Measurements from ENCODE around the gene PFKL.

PFKL gene

DNA sequence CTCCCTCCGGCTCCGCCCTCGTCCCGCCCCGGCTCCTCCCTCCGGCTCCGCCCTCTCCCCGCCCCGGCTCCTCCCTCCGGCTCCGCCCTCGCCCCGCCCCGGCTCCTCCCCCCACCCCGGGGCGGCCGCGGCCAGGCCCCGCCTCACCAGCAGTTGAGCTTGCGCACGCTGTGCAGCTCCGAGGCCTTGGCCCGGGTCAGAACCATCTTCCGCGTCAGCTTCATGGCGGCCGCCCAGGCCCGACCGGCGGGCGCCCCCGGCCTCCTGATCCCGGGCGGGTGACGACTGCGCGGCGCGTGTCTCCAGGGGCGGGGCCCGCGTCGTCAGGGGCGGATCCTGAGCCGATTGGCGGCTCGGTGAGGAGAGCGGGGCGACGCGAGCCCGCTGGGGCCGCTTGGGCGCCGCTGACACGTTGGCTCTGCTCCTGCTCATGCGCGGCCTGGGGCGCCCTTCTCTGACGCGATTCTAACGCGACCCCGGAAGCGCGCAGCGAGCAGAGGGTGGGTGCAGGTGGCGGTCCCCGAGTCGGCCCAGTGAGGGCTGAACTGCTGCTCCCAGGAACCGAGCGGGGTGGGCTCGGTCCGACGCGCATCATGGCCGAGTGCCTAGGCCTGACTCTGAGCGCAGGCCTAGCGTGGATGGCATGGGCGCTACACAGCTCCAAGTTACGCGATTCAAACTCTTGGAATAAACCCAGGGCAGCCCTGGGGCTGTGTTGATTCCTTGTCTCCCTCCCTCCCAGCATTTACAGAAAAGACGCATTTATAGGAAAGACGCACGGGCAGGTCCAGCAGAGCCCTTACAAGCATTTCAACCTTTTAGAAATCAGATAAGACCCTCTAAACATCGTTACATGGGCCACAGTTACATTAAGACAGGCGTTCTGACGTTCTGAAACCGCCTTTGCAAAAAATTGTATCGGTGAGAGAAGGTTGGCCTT lies 39.4 kb downstream of the PFKL start, which contains the start of gene CFAP410:
CFAP410 (minus strand) TSS at position 420 of the 940 bp plus-strand sequence; CDS start at position 224, 196 bp downstream.
- no peak for TF ChIP-seq TAF1 (IDR thresholded peaks at IDR 0.05; ENCODE audit: borderline replicate concordance, insufficient read depth, low read length)
- peak; percentile 93; the same call in 1 of the 2 replicates for TF ChIP-seq SIN3A (IDR thresholded peaks at IDR 0.05; ENCODE audit: borderline replicate concordance, insufficient read depth, low read length)
- TF ChIP-seq, protein P1, sequence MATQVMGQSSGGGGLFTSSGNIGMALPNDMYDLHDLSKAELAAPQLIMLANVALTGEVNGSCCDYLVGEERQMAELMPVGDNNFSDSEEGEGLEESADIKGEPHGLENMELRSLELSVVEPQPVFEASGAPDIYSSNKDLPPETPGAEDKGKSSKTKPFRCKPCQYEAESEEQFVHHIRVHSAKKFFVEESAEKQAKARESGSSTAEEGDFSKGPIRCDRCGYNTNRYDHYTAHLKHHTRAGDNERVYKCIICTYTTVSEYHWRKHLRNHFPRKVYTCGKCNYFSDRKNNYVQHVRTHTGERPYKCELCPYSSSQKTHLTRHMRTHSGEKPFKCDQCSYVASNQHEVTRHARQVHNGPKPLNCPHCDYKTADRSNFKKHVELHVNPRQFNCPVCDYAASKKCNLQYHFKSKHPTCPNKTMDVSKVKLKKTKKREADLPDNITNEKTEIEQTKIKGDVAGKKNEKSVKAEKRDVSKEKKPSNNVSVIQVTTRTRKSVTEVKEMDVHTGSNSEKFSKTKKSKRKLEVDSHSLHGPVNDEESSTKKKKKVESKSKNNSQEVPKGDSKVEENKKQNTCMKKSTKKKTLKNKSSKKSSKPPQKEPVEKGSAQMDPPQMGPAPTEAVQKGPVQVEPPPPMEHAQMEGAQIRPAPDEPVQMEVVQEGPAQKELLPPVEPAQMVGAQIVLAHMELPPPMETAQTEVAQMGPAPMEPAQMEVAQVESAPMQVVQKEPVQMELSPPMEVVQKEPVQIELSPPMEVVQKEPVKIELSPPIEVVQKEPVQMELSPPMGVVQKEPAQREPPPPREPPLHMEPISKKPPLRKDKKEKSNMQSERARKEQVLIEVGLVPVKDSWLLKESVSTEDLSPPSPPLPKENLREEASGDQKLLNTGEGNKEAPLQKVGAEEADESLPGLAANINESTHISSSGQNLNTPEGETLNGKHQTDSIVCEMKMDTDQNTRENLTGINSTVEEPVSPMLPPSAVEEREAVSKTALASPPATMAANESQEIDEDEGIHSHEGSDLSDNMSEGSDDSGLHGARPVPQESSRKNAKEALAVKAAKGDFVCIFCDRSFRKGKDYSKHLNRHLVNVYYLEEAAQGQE (IDR thresholded peaks at IDR 0.05; ENCODE audit: insufficient read depth in 1 of 2, low read depth in 2 of 2, low read length in 2 of 2): peak in 1 of 2 experiments; percentile 58; a peak in 1 of 4 replicates
- TF ChIP-seq POLR2AphosphoS5 (IDR thresholded peaks at IDR 0.05; ENCODE audit: low read depth, low read length): peak; percentile 73
- TF ChIP-seq FOXP2 (optimal IDR thresholded peaks at IDR 0.05; ENCODE audit: borderline replicate concordance, extremely low read depth, extremely low read length, insufficient read depth): no peak

DNA sequence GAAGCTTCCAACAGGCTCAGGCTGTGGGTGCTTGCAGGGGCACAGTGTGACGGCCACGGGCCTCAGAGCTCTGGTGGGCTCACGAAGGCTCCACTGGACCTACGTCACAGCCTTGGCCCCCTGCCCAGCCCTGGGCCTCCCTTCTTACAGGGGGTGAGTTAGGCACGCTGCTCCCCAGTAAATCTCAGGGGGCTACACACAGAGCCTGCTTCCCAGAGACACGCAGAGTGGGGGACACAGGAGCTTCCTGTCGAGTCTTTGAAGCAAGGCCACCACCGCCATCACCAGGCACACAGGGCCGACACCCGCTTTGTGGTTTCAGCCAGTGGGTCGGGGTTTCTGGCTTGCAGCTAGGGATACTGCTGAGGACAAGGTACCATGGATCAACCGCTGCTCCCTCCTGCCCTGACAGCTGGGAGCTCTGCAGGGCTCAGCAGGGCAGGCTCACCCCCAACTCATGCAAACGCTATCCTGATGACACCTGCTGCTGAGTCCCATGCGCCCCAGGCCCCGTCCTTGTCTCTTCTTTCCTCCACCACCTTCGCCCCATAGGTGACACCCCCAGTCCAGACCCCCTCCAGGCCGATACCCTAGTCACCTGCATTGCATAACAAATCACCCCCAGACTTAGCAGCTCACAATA lies 44.8 kb downstream of the PFKL start:
- TF ChIP-seq POLR2AphosphoS5 (IDR thresholded peaks at IDR 0.05; ENCODE audit: low read depth, low read length): no peak
- no peak for TF ChIP-seq FOXP2 (optimal IDR thresholded peaks at IDR 0.05; ENCODE audit: borderline replicate concordance, extremely low read depth, extremely low read length, insufficient read depth)
- TF ChIP-seq TAF1 (IDR thresholded peaks at IDR 0.05; ENCODE audit: borderline replicate concordance, insufficient read depth, low read length): no peak
- TF ChIP-seq SIN3A (IDR thresholded peaks at IDR 0.05; ENCODE audit: borderline replicate concordance, insufficient read depth, low read length): no peak
- TF ChIP-seq, protein P1 (IDR thresholded peaks at IDR 0.05; ENCODE audit: insufficient read depth in 1 of 2, low read depth in 2 of 2, low read length in 2 of 2): no peak

DNA sequence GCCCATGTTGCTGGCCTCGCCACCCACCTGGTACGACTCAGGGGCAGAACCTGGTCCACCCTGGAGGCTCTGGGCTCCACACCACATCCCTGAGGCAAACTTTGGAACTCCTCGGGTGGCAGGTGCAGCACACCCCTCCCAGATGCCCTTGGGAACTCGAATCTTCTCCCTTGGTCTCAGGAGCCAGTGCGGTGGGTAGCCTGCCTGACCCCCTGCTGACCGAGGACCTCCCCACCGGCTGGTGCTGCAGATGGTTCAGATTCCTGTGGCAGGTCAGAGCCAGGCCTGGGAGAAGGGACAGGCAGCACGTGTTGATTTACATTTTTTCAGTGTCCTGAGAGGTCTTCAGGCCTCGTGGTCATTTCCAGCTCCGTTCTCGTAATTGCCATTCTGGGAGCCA lies 45.6 kb downstream of the PFKL start:
- TF ChIP-seq POLR2AphosphoS5 (IDR thresholded peaks at IDR 0.05; ENCODE audit: low read depth, low read length) (no peak), TAF1 (IDR thresholded peaks at IDR 0.05; ENCODE audit: borderline replicate concordance, insufficient read depth, low read length) (no peak), FOXP2 (optimal IDR thresholded peaks at IDR 0.05; ENCODE audit: borderline replicate concordance, extremely low read depth, extremely low read length, insufficient read depth) (no peak), SIN3A (IDR thresholded peaks at IDR 0.05; ENCODE audit: borderline replicate concordance, insufficient read depth, low read length) (no peak)
- TF ChIP-seq, protein P1 (IDR thresholded peaks at IDR 0.05; ENCODE audit: insufficient read depth in 1 of 2, low read depth in 2 of 2, low read length in 2 of 2): no peak

DNA sequence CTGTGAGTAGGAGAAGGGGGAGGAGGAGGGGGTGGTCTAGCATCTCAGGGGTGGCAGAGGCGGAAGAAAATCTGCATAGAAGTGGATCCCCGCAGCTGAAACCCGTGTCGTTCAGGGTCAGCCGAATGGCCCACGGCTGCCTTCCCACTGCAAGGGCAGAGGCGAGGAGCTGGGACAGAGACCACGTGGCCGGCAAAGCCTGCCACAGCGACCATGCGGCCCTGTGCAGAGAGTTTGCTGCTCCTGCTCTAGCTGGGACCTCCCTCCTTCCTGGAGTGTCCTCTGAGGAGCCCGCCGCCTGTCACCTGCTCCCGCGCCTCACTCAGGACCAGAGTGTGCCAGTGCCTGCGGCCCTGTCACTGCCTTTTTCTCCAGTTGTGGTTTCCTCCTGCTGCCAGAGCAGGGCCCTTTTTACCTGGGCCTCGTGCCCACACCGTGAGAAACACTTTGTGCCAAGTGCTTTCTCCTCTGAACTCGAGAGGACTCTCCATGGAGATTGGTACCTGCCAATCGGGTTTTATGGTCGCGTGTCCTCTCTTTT lies 48.1 kb downstream of the PFKL start:
- TF ChIP-seq POLR2AphosphoS5 (IDR thresholded peaks at IDR 0.05; ENCODE audit: low read depth, low read length) (no peak), TAF1 (IDR thresholded peaks at IDR 0.05; ENCODE audit: borderline replicate concordance, insufficient read depth, low read length) (no peak), FOXP2 (optimal IDR thresholded peaks at IDR 0.05; ENCODE audit: borderline replicate concordance, extremely low read depth, extremely low read length, insufficient read depth) (no peak), SIN3A (IDR thresholded peaks at IDR 0.05; ENCODE audit: borderline replicate concordance, insufficient read depth, low read length) (no peak)
- TF ChIP-seq, protein P1 (IDR thresholded peaks at IDR 0.05; ENCODE audit: insufficient read depth in 1 of 2, low read depth in 2 of 2, low read length in 2 of 2): no peak
